ENCODE data around the gene RGS6.

Gene RGS6

GRCh38 chr14:72333357-72333756, 401.1 kb downstream of the RGS6 start:
- no peak for DNase-seq

GRCh38 chr14:72336311-72336980, 404.2 kb downstream of the RGS6 start:
- no peak for DNase-seq

- no peak for DNase-seq
Observed at GRCh38 chr14:72341237-72341636, 409.0 kb downstream of the RGS6 start.

GRCh38 chr14:72341686-72342085, 409.5 kb downstream of the RGS6 start:
- DNase-seq, result no peak

GRCh38 chr14:72347118-72347517, 414.9 kb downstream of the RGS6 start:
- no peak for DNase-seq

GRCh38 chr14:72350215-72350614, 418.0 kb downstream of the RGS6 start:
- no peak for DNase-seq

- no peak for DNase-seq
Observed at GRCh38 chr14:72352012-72352411, 419.8 kb downstream of the RGS6 start.

- DNase-seq, result no peak
Observed at GRCh38 chr14:72366619-72367018, 434.4 kb downstream of the RGS6 start.

- DNase-seq, result no peak
Observed at GRCh38 chr14:72369106-72369505, 436.9 kb downstream of the RGS6 start.

GRCh38 chr14:72377016-72377415, 444.8 kb downstream of the RGS6 start:
- DNase-seq, result no peak

- DNase-seq, result no peak
Observed at GRCh38 chr14:72380456-72380855, 448.2 kb downstream of the RGS6 start.

GRCh38 chr14:72383865-72384264, 451.6 kb downstream of the RGS6 start:
- DNase-seq, result peak; percentile 15 to 23

GRCh38 chr14:72387726-72388125, 455.5 kb downstream of the RGS6 start:
- DNase-seq, result no peak

GRCh38 chr14:72389200-72389599, 457.0 kb downstream of the RGS6 start:
- no peak for DNase-seq

GRCh38 chr14:72401101-72401625, 468.9 kb downstream of the RGS6 start:
- DNase-seq, result no peak

GRCh38 chr14:72401632-72402376, 469.6 kb downstream of the RGS6 start:
- DNase-seq, result no peak

GRCh38 chr14:72402377-72402772, 470.1 kb downstream of the RGS6 start:
- peak in 1 of 2 experiments; percentile 8 for DNase-seq

- no peak for DNase-seq
Observed at GRCh38 chr14:72404106-72404774, 472.0 kb downstream of the RGS6 start.

GRCh38 chr14:72404998-72405397, 472.8 kb downstream of the RGS6 start:
- no peak for DNase-seq

- no peak for DNase-seq
Observed at GRCh38 chr14:72408020-72408419, 475.8 kb downstream of the RGS6 start.

- DNase-seq, result no peak
Observed at GRCh38 chr14:72409047-72409446, 476.8 kb downstream of the RGS6 start.

- DNase-seq, result no peak
Observed at GRCh38 chr14:72416081-72416849, 484.0 kb downstream of the RGS6 start.

GRCh38 chr14:72416892-72417291, 484.7 kb downstream of the RGS6 start:
- peak; percentile 4 to 46 for DNase-seq
